GM23248 (cell line): ENCODE results near the gene ERGIC1.

Experiments used
- EZH2 ChIP-seq: fragments of 200-600 bp; sonication (generic); IDR thresholded peaks from 2 replicates; pipeline ENCODE4 v1.6.1; 2018; ENCODE audit warnings: antibody characterized with exemption, mild to moderate bottlenecking; ENCODE audit not compliant: insufficient read depth, poor library complexity, severe bottlenecking
- EZH2phosphoT487 ChIP-seq: fragments of 200-600 bp; sonication (generic); IDR thresholded peaks from 2 replicates; pipeline ENCODE4 v1.6.1; 2018; ENCODE audit warnings: antibody characterized with exemption, moderate library complexity, mild to moderate bottlenecking, low read depth; ENCODE audit not compliant: insufficient read depth

- TF ChIP-seq EZH2phosphoT487 (no peak), EZH2 (no peak)
Observed at GRCh38 chr5:172793577-172794488, 40.2 kb upstream of the ERGIC1 start.
